ENCODE data around the gene TLE1.

- TF ChIP-seq CTCF (IDR thresholded peaks at IDR 0.05): no peak
- TF ChIP-seq POLR2A (IDR thresholded peaks at IDR 0.05): no peak
- TF ChIP-seq POLR2AphosphoS5 (IDR thresholded peaks at IDR 0.05): no peak
Observed at GRCh38 chr9:81623778-81624177, 65.6 kb downstream of the TLE1 start.

All from gastroesophageal sphincter (tissue), 3 donors.